GM20431 (cell line): ENCODE data around the gene TRAK1.

Source experiments
- in situ Hi-C: fragments of 300-500 bp; cut with MseI, MboI; formaldehyde crosslinking; loops from one replicate; pipeline ENCODE4 v1.15.0; 2020; ENCODE audit warnings: low sequenced_read_pairs; ENCODE audit not compliant: unreplicated experiment

TRAK1 gene

GRCh38 chr3:42117175-42118008, 26.2 kb downstream of the TRAK1 start:
- in situ Hi-C loops = loop anchor here (10.0 to 25.0 kb wide), 2 partner anchors 107 to 320 kb away; no protein-coding TSS in a partner anchor

- in situ Hi-C loops = loop anchor here (10.0 to 25.0 kb wide), 2 partner anchors 106 to 318 kb away; no protein-coding TSS in a partner anchor
Measured at GRCh38 chr3:42118762-42119361, 27.7 kb downstream of the TRAK1 start.

GRCh38 chr3:42119561-42120355, 28.6 kb downstream of the TRAK1 start:
- in situ Hi-C loops = loop anchor here (10.0 to 25.0 kb wide), 2 partner anchors 105 to 318 kb away; no protein-coding TSS in a partner anchor

GRCh38 chr3:42120866-42121265, 29.7 kb downstream of the TRAK1 start:
- in situ Hi-C loops = loop anchor here (25.0 kb wide), 1 partner anchor 316 kb away; no protein-coding TSS in a partner anchor

DNA sequence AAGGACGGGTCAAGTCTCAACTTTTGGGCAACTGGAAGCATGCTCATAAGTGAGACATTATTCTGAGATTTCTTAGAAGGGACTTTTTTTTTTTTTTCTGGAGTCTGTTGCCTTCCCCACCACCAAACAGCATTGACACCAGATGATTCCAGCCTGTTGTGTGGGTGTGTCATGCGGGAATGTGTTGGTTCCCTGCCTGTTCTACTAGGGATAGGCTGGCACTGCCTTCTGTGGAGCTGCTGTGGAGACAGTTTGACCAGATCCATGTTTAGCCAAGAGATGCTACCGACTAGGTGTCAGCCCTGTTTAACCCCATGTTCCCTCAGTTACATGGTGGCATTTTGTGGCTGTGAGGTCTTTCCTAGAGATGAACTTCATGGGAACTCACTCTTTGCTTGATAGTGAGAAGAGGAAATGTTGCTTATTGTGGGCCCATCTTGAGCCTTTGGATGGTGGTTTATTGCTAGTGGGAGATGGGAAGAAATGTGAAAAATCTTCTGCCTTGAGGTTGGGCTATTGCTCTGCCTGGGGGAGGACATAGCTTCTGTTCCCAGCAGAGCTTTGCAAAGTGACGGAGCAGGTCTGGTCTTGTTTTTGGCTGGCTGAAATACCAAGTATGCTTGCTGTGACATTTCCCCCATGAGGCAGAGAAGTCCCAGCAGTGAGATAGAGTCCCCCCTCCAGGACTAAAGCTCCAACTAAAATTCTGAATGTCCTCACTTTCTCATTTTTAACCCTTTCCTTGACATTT, 31.3 kb downstream of the TRAK1 start:
- in situ Hi-C loops = loop anchor here (25.0 kb wide), 1 partner anchor 315 kb away; no protein-coding TSS in a partner anchor

GRCh38 chr3:42123012-42123581, 31.9 kb downstream of the TRAK1 start:
- in situ Hi-C loops = loop anchor here (25.0 kb wide), 1 partner anchor 314 kb away; no protein-coding TSS in a partner anchor

GRCh38 chr3:42123824-42124658, 32.9 kb downstream of the TRAK1 start:
- in situ Hi-C loops = loop anchor here (25.0 kb wide), 1 partner anchor 313 kb away; no protein-coding TSS in a partner anchor

GRCh38 chr3:42127226-42127625, 36.1 kb downstream of the TRAK1 start:
- in situ Hi-C loops = no loop called here

GRCh38 chr3:42128526-42128925, 37.4 kb downstream of the TRAK1 start:
- in situ Hi-C loops = no loop called here

DNA sequence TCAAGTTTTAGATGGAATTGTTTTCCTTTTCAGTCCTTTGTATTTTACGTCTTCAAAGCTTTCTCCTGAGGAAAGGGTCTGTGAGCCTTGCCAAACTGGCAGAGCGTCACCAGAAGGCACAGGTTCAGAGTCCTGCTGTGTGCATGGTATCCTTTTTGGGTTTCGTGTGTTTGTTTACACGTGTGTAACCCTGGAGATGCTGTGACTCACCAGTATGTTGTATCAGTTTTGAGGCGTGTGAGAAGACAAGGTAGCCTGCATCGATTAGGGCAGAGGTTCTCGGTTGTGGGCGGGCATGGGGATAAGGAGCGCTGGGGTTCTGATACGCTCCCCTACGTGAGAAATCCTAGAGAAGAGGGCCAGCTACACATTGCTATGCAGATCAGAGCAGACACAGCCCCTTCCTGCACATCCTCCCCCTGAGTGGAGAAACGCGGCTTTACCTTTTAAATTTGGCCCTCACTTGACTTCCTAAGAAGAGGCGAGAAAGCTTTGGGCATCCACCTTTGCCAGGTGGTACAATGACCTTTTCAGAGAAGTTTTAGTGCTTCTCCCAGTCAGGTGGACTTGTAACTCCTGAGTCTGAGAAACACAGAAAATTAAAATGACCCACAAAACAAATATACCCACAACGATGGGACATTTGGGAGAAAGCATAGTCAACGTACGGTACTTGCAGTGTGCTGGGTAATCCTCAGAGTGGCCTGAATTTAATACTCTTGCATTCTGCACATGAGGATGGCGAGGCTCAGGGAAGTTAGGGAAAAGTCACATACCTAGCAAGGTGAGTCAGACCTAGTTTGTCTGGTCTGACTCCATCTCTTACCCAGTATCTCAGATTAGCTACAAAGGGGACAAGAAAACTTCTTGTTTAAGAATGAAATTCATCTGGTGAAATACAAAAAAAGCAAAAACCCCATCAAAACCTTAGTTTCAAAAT, 38.1 kb downstream of the TRAK1 start:
- in situ Hi-C loops = no loop called here

GRCh38 chr3:42130007-42130328, 38.8 kb downstream of the TRAK1 start:
- in situ Hi-C loops = no loop called here

DNA sequence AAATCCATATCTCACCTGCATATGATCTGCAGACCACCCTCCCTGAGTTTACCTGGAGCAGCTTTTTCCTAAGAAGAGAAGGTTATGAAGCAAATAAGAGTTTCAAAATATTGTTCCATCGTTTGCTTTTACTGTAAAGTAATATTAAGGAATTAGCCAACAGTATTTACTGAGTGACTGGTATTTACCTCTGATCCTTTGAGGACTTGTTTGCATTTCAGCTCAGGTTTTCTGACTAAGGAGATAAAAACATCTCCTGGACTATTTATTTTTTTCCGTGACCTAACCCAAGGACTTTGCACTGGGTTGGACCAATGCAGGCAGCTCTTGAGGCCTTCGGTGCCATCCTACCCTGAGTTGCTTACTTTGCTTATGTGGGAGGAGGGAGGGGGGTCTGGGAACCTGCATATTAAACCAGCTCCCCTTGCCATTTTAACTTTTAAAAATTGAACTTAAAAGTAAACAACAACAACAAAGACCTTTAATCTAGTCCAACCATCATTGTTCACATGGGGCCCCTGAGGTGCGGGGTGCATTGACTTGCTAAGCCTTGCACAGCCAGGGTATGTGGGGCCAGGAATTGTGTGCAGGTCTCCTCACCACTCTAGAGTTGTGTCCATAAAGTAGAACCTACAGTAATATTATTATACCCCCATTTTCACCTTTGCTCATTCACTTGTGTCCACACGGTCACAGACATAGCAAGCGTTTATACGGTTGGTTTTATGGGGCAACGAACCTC, 39.3 kb downstream of the TRAK1 start:
- in situ Hi-C loops = no loop called here

- in situ Hi-C loops = no loop called here
Measured at GRCh38 chr3:42133500-42134298, 42.5 kb downstream of the TRAK1 start.

DNA sequence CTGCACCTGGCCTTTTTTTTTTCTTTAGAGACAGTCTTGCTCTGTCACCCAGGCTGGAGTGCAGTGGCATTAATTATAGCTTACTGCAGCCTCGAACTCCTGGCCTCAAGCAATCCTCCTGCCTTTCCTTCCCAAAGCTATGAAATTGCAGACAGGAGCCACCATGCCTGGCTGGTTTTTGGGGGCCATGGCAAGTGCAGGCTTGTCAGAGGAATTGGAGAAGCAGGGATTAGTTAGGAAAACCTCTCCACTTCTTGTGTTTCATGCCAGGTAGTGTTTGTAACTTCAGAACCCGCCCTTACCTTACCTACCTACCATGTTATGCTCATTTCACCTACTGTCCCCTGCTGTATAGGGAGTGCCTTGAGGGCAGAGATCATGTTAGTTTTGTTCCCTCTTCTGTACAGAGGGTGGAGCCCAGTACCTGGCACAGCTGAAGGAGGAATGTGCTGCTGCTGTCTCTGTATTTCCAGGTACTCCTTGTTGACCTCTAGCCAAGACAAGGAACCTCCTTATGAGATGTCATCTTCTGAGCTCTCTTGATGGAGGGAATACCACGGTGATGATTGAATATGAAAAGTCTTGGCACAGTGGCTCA, 43.8 kb downstream of the TRAK1 start:
- in situ Hi-C loops = no loop called here

DNA sequence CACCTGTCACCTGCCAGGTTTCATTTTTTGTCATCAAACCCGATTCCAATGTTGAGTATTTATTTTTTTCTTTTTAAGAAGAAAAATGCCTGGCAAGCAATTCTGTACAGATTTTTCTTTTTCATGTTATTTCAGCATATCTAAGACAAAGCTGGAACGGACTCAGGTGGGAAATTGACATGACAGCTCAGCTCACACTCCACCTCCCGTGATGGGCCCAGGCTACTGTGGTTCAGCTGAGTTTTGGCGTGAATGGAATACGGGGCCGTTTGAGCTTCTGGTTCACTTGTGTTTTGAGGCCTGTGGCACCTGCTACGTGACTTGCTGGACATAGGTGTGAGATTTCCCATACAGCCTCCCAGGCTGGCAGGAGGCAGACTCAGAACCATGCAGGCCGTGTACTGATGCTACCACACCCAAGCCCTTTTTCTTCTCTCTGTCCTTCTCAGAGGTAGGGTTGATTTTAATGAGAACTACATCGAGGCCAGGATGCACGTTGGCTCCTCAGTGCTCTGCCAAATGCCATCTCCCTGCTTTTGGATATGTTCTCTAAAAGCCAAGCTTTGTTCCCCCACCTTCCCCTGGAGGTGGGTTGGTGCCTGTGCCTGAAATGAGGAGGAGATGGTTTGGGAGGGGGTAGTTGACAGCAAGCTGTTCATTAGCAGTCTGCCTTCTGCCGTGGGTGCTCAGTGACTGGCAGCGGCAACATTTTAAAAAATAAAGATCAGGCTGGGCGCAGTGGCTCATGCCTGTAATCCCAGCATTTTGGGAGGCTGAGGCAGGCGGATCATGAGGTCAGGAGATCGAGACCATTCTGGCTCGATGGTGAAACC, 48.7 kb downstream of the TRAK1 start:
- in situ Hi-C loops = no loop called here
